ENCODE data around the gene CPSF3. TPM values are rescaled to one million over a fixed set of nuclear protein-coding genes. Genes with fewer than 3 reads are reported as not detected.

CPSF3 gene
- total RNA-seq, 2 donors from 2014 or later, result 75.0 to 85.2 TPM

GRCh38 chr2:9519250-9519649, 95.8 kb downstream of the CPSF3 start:
- TF ChIP-seq CTCF (conservative IDR thresholded peaks at IDR 0.05), result no peak
- no peak overlapping the region for H3K27ac ChIP-seq (ENCODE audit: low read depth, low read length)
- no peak overlapping the region for H3K4me3 ChIP-seq (ENCODE audit: low read length)
- no peak for DNase-seq
- no peaks in the 10 kb centered on the region for H3K4me1 ChIP-seq (ENCODE audit: control insufficient read depth, insufficient read depth, low read length)
- H3K27me3 ChIP-seq (ENCODE audit: control insufficient read depth, insufficient read depth, low read length, poor library complexity, severe bottlenecking), result no peaks in the 10 kb centered on the region
- H3K9ac ChIP-seq (ENCODE audit: extremely low read depth, low read length, poor library complexity, severe bottlenecking), result no peak overlapping the region
- H3K36me3 ChIP-seq (ENCODE audit: control insufficient read depth, insufficient read depth, low read length), result peaks cover 85% of the 10 kb centered on the region
- Mint-ChIP-seq H3K9me3 (no peaks in the 10 kb centered on the region), H3K4me3 (no peak overlapping the region), H3K36me3 (ENCODE audit: low read depth) (peaks cover 63% of the 10 kb centered on the region), H3K27ac (no peak overlapping the region), H3K4me1 (no peaks in the 10 kb centered on the region), H3K27me3 (ENCODE audit: insufficient read depth) (no peaks in the 10 kb centered on the region)
- WGBS, 2 experiments (ENCODE audit: insufficient coverage in 1 of 2, insufficient read length in 1 of 2), result 89 to 100% methylated on average over 1 to 2 of the region's 2 CpGs
- H3K9me3 ChIP-seq (ENCODE audit: control insufficient read depth, low read length), result no peaks in the 10 kb centered on the region

Other genes starting within 250 kb of the CPSF3 start
- gene ASAP2, start 216.8 kb upstream of the CPSF3 start, total RNA-seq, result 10 to 100 TPM; 11.8 to 20.4 TPM
- 10 to 100 TPM; 34.9 to 58.9 TPM for gene ITGB1BP1, start 126 bp upstream of the CPSF3 start, total RNA-seq
- 10 to 100 TPM; 33.6 to 50.6 TPM for gene IAH1, start 50.9 kb downstream of the CPSF3 start, total RNA-seq
- gene ADAM17, start 132.2 kb downstream of the CPSF3 start, total RNA-seq, result 10 to 100 TPM; 49.1 to 50.4 TPM
- 100 to 1,000 TPM; 357 to 374 TPM for gene YWHAQ, start 207.3 kb downstream of the CPSF3 start, total RNA-seq

Data from endodermal cell (in vitro differentiated cells).